Nephron (organoid): ENCODE results near the gene UBALD1.

ENCODE experiments used
- H3K27ac Mint-ChIP-seq, 3 experiments: 2 replicates each; pipeline ENCODE4 v1.8.0; 2020; ENCODE audit warnings: mixed read lengths in 3 of 3, mild to moderate bottlenecking in 2 of 3, moderate library complexity in 1 of 3
- H3K27me3 Mint-ChIP-seq: 2 replicates; pipeline ENCODE4 v1.8.0; 2021; ENCODE audit warnings: low read depth, mild to moderate bottlenecking, moderate library complexity, mixed read lengths
- H3K36me3 Mint-ChIP-seq: 2 replicates; pipeline ENCODE4 v1.8.0; 2020; ENCODE audit warnings: low read depth, mixed read lengths
- H3K4me1 Mint-ChIP-seq: 2 replicates; pipeline ENCODE4 v1.8.0; 2020; ENCODE audit warnings: mixed read lengths
- H3K4me3 Mint-ChIP-seq, 3 experiments: 2 replicates each; pipeline ENCODE4 v1.8.0; 2020; ENCODE audit warnings: mild to moderate bottlenecking in 3 of 3, mixed read lengths in 3 of 3, moderate library complexity in 2 of 3
- H3K9me3 Mint-ChIP-seq: 2 replicates; pipeline ENCODE4 v1.8.0; 2020; ENCODE audit warnings: mixed read lengths
- TF ChIP-seq, protein P1 (sequence below), 3 experiments: fragments of 200-600 bp; sonication (generic); IDR thresholded peaks; one replicate each; pipeline ENCODE4 v1.5.0; 2021; ENCODE audit warnings: antibody characterized with exemption in 3 of 3; ENCODE audit not compliant: unreplicated experiment in 3 of 3

The UBALD1 gene

DNA sequence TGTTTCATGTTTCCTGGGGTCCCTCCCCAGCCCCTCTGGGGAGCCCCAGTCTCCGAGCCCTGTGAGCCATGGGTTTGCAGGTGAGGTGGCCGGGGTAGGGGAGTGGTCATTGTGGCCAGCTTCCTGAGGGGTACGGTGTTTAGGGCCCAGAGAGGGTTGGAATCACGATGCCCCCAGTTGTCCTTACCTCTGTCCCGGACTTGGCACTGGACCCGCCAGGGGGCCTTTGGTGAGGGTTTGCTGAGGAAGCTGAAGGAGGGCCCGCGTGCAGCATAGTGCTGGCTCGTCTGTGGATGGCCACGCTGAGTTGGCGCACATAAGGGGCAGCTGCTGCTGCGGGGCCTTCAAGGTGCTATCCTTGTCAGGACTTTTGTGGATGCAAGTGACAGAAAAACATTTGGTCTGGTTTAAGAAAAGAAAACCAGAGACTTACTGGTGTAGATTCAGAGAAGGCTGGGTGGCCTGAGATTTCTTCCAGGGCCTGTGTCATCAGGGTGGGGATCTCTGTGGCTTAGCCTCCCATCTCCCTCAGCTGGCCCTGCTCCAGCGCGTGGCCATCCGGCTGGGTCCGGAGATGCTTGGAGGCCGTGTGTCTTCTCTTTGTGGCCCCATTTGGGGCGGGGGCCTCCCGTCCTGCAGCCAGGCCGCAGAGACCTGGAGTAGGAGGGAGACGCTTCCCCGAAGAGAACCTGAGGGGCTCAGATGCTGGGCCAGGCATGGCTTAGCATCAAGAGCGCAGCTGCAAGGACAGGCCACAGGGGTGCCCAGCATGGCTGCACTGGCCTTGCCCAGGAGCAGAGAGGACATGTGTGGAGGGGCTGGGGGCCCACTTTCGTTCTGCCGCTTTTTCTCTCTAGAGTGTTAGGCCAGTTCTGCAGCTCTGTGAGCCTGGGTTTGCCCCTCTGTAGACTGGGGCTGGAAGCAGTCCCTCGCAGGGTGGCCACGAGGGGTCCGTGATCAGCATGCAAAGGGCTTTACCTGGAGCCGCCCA, 45.0 kb upstream of the UBALD1 start:
- no peaks in the 10 kb centered on the region for H3K27me3 Mint-ChIP-seq
- H3K27ac Mint-ChIP-seq: peak overlapping the region; percentile 56 to 93 (median 83)
- H3K4me3 Mint-ChIP-seq: peak overlapping the region in 2 of 3 experiments; percentile 6 to 11
- H3K4me1 Mint-ChIP-seq: peaks cover 4% of the 10 kb centered on the region
- H3K36me3 Mint-ChIP-seq: peaks cover 21% of the 10 kb centered on the region
- H3K9me3 Mint-ChIP-seq: no peaks in the 10 kb centered on the region
- TF ChIP-seq, protein P1, sequence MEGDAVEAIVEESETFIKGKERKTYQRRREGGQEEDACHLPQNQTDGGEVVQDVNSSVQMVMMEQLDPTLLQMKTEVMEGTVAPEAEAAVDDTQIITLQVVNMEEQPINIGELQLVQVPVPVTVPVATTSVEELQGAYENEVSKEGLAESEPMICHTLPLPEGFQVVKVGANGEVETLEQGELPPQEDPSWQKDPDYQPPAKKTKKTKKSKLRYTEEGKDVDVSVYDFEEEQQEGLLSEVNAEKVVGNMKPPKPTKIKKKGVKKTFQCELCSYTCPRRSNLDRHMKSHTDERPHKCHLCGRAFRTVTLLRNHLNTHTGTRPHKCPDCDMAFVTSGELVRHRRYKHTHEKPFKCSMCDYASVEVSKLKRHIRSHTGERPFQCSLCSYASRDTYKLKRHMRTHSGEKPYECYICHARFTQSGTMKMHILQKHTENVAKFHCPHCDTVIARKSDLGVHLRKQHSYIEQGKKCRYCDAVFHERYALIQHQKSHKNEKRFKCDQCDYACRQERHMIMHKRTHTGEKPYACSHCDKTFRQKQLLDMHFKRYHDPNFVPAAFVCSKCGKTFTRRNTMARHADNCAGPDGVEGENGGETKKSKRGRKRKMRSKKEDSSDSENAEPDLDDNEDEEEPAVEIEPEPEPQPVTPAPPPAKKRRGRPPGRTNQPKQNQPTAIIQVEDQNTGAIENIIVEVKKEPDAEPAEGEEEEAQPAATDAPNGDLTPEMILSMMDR (IDR thresholded peaks at IDR 0.05; ENCODE audit: unreplicated experiment in 3 of 3): no peak

DNA sequence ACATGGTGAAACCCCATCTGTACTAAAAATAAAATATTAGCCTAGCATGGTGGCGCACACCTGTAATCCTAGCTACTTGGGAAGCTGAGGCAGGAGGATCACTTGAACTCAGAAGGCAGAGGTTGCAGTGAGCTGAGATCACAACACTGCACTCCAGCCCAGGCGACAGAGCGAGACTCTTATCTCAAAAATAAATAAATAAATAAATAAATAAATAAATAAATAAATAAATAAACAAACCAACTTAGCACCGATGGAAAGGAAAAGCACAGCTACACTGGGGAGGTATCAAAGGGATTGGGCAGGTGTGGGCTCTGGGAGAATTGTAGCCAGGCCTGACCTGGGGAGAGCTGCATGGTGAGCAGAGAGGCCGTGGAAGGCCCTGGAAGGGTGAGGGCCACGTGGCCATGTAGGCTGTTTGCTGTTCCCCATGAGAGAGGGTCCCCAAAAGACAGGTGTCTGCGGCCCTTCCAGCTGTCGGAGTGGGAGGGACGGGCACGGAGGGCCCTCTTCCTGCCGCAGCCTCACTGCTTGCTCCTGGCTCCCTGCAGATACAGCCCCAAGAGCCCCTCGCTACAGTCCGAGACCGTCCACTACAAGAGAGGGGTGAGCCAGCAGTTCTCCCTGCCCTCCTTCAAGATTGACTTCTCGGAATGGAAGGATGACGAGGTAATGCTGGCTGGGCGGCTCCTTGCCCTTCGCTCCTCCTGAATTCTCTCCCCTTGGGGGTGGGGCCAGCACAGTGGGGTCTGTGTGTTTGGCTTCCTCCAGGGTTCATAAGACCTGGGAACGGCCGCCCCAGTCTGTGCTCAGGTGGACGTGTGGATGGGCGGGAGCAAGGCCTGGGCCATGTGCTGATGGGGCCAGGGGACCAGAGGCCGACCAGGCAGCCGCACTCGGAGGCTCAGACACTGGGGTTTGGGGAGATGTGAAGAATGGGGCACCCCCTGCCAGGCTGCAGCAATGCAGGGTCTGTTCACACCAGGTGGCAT, 42.3 kb upstream of the UBALD1 start:
- Mint-ChIP-seq H3K27me3 (no peaks in the 10 kb centered on the region), H3K4me3 (no peak overlapping the region), H3K27ac (no peak overlapping the region), H3K9me3 (no peaks in the 10 kb centered on the region), H3K4me1 (peaks cover 4% of the 10 kb centered on the region), H3K36me3 (peaks cover 15% of the 10 kb centered on the region)
- TF ChIP-seq, protein P1 (IDR thresholded peaks at IDR 0.05; ENCODE audit: unreplicated experiment in 3 of 3): no peak

DNA sequence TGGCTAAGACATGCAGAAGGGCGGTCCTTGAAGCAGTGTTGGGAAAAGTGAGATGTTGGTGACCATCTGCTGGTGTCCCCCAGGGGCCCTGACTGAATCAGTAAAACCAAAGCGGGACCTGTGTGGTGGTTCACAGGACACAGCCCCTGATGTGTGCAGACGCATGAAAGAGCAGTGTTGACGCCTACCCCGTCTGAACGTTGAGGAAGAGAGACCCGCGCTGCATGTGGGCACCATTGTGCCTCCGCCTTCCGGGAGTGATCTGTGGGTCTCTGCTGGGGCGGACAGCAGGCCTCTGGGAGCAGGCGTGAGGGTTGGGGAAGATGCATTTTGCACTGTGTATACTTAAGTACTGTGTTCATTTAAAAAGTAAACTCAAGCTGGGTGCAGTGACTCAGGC, 41.5 kb upstream of the UBALD1 start:
- no peaks in the 10 kb centered on the region for H3K27me3 Mint-ChIP-seq
- H3K9me3 Mint-ChIP-seq: no peaks in the 10 kb centered on the region
- no peak overlapping the region for H3K4me3 Mint-ChIP-seq
- H3K4me1 Mint-ChIP-seq: peaks cover 4% of the 10 kb centered on the region
- TF ChIP-seq, protein P1 (IDR thresholded peaks at IDR 0.05; ENCODE audit: unreplicated experiment in 3 of 3): no peak
- peaks cover 16% of the 10 kb centered on the region for H3K36me3 Mint-ChIP-seq
- H3K27ac Mint-ChIP-seq: no peak overlapping the region

DNA sequence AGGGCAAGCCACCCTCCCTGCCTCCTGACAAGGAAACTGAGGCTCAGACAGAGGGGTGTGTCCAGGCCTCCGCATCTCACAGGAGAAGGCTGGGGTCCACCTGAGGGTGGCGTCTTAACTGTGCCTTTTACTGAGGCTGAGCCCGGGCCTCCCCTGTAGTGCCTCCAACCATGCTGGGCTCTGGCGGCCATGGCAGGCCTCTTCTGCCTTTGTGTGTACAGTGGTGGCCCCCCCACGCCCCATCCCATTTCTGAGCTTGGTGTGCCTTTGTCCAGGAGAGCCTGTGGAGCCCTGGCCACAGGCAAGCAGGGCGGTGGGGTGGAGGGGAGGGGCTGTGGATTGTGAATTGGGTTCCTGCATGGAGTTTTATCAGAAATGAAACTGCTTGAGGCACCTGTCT, 41.1 kb upstream of the UBALD1 start:
- peaks cover 4% of the 10 kb centered on the region for H3K4me1 Mint-ChIP-seq
- H3K36me3 Mint-ChIP-seq: peaks cover 19% of the 10 kb centered on the region
- H3K27ac Mint-ChIP-seq: no peak overlapping the region
- no peaks in the 10 kb centered on the region for H3K27me3 Mint-ChIP-seq
- no peak overlapping the region for H3K4me3 Mint-ChIP-seq
- TF ChIP-seq, protein P1 (IDR thresholded peaks at IDR 0.05; ENCODE audit: unreplicated experiment in 3 of 3): no peak
- H3K9me3 Mint-ChIP-seq: no peaks in the 10 kb centered on the region

DNA sequence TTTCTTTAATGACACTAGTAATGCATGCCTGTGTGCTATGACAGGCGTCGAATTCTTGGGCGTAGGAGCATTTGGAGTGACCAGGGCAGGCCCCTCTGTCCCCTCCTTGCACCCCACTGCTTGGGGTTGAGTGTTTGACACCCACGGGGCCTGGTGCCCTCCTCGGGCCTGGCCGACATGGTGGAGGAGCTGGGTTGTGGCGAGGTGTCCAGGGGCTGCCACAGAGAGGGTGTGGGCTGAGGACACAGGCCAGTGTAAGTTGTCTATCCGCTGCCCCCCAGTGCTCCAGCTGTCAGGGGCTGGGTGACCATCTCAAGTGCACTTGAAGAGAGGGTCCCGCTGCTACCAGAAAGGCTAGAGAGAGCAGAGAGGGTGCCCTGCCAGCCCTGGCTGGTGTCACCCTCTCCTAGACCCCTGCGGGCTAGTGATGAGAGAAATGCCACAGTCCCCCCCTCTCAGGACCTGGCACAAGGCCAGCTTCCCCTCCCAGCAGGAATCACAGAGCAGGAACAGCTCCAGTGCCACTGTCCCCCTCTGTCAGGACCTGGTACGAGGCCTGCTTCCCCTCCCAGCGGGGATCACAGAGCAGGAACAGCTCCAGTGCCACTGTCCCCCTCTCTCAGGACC, 40.4 kb upstream of the UBALD1 start:
- TF ChIP-seq, protein P1 (IDR thresholded peaks at IDR 0.05; ENCODE audit: unreplicated experiment in 3 of 3): no peak
- H3K27ac Mint-ChIP-seq: peak overlapping the region in 1 of 3 experiments; percentile 33
- no peaks in the 10 kb centered on the region for H3K27me3 Mint-ChIP-seq
- peaks cover 23% of the 10 kb centered on the region for H3K36me3 Mint-ChIP-seq
- H3K4me3 Mint-ChIP-seq: no peak overlapping the region
- no peaks in the 10 kb centered on the region for H3K9me3 Mint-ChIP-seq
- H3K4me1 Mint-ChIP-seq: peaks cover 4% of the 10 kb centered on the region
